ENCODE data around the gene RIOK3. TPM values are rescaled to one million over a fixed set of nuclear protein-coding genes. Genes with fewer than 3 reads are reported as not detected.

Gene RIOK3
- total and polyA plus RNA-seq, 2 of the 4 experiments (the other 2 are of a cell fraction): 21.5 to 38.9 TPM

GRCh38 chr18:23438046-23438377 lies 15.1 kb upstream of the RIOK3 start (continued):
- TF ChIP-seq POLR2A (IDR thresholded peaks at IDR 0.05; ENCODE audit: low read depth, low read length): no peak
- TF ChIP-seq ELK1 (IDR thresholded peaks at IDR 0.05; ENCODE audit: borderline replicate concordance, low read depth, low read length): no peak
- TF ChIP-seq RFX5 (IDR thresholded peaks at IDR 0.05; ENCODE audit: low read depth, low read length): no peak
- no peak for TF ChIP-seq MAFK (IDR thresholded peaks at IDR 0.05; ENCODE audit: low read depth, low read length)
- no peak for TF ChIP-seq CEBPB (IDR thresholded peaks at IDR 0.05; ENCODE audit: low read depth, low read length)
- TF ChIP-seq MAZ (IDR thresholded peaks at IDR 0.05; ENCODE audit: borderline replicate concordance, low read depth, low read length): no peak
- TF ChIP-seq FOS (IDR thresholded peaks at IDR 0.05; ENCODE audit: low read depth, low read length): no peak
